ENCODE results near the gene MAFG. TPM values are rescaled to one million over a fixed set of nuclear protein-coding genes. Genes with fewer than 3 reads are reported as not detected.

The MAFG gene
- total and polyA plus RNA-seq, 2 experiments from 2014 or later, result 17.2 to 33.4 TPM

DNA sequence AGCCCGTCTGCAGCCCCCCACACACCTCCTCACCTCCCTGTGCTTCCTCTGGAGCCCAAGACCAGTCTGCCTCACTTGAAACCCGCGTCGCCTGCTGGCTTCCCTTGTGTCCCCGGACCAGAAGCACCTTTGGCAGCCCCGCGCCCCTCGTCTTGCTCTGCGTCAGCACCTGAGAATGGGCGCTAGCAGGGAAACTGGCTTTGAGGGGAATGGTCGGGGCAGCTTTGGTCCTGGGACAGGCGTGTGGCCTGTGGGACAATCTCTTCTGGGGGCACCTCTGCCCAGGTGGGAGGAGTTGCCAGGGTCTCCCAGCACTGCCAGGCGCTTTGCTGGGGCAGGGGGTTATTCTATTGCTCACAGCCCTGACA lies 3.6 kb upstream of the MAFG start (continued):
- TF ChIP-seq, protein P1, sequence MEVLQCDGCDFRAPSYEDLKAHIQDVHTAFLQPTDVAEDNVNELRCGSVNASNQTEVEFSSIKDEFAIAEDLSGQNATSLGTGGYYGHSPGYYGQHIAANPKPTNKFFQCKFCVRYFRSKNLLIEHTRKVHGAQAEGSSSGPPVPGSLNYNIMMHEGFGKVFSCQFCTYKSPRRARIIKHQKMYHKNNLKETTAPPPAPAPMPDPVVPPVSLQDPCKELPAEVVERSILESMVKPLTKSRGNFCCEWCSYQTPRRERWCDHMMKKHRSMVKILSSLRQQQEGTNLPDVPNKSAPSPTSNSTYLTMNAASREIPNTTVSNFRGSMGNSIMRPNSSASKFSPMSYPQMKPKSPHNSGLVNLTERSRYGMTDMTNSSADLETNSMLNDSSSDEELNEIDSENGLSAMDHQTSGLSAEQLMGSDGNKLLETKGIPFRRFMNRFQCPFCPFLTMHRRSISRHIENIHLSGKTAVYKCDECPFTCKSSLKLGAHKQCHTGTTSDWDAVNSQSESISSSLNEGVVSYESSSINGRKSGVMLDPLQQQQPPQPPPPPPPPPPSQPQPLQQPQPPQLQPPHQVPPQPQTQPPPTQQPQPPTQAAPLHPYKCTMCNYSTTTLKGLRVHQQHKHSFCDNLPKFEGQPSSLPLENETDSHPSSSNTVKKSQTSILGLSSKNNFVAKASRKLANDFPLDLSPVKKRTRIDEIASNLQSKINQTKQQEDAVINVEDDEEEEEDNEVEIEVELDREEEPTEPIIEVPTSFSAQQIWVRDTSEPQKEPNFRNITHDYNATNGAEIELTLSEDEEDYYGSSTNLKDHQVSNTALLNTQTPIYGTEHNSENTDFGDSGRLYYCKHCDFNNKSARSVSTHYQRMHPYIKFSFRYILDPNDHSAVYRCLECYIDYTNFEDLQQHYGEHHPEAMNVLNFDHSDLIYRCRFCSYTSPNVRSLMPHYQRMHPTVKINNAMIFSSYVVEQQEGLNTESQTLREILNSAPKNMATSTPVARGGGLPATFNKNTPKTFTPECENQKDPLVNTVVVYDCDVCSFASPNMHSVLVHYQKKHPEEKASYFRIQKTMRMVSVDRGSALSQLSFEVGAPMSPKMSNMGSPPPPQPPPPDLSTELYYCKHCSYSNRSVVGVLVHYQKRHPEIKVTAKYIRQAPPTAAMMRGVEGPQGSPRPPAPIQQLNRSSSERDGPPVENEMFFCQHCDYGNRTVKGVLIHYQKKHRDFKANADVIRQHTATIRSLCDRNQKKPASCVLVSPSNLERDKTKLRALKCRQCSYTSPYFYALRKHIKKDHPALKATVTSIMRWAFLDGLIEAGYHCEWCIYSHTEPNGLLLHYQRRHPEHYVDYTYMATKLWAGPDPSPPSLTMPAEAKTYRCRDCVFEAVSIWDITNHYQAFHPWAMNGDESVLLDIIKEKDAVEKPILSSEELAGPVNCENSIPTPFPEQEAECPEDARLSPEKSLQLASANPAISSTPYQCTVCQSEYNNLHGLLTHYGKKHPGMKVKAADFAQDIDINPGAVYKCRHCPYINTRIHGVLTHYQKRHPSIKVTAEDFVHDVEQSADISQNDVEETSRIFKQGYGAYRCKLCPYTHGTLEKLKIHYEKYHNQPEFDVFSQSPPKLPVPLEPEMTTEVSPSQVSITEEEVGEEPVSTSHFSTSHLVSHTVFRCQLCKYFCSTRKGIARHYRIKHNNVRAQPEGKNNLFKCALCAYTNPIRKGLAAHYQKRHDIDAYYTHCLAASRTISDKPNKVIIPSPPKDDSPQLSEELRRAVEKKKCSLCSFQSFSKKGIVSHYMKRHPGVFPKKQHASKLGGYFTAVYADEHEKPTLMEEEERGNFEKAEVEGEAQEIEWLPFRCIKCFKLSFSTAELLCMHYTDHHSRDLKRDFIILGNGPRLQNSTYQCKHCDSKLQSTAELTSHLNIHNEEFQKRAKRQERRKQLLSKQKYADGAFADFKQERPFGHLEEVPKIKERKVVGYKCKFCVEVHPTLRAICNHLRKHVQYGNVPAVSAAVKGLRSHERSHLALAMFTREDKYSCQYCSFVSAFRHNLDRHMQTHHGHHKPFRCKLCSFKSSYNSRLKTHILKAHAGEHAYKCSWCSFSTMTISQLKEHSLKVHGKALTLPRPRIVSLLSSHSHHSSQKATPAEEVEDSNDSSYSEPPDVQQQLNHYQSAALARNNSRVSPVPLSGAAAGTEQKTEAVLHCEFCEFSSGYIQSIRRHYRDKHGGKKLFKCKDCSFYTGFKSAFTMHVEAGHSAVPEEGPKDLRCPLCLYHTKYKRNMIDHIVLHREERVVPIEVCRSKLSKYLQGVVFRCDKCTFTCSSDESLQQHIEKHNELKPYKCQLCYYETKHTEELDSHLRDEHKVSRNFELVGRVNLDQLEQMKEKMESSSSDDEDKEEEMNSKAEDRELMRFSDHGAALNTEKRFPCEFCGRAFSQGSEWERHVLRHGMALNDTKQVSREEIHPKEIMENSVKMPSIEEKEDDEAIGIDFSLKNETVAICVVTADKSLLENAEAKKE (CRISPR knock-in tag; IDR thresholded peaks at IDR 0.05), result no peak
- TF ChIP-seq, protein P2, sequence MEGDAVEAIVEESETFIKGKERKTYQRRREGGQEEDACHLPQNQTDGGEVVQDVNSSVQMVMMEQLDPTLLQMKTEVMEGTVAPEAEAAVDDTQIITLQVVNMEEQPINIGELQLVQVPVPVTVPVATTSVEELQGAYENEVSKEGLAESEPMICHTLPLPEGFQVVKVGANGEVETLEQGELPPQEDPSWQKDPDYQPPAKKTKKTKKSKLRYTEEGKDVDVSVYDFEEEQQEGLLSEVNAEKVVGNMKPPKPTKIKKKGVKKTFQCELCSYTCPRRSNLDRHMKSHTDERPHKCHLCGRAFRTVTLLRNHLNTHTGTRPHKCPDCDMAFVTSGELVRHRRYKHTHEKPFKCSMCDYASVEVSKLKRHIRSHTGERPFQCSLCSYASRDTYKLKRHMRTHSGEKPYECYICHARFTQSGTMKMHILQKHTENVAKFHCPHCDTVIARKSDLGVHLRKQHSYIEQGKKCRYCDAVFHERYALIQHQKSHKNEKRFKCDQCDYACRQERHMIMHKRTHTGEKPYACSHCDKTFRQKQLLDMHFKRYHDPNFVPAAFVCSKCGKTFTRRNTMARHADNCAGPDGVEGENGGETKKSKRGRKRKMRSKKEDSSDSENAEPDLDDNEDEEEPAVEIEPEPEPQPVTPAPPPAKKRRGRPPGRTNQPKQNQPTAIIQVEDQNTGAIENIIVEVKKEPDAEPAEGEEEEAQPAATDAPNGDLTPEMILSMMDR (conservative IDR thresholded peaks at IDR 0.05; ENCODE audit: low read depth in 2 of 2), result no peak
- TF ChIP-seq NANOG (IDR thresholded peaks at IDR 0.05; ENCODE audit: borderline replicate concordance) (no peak), ZNF114 (CRISPR knock-in tag; IDR thresholded peaks at IDR 0.05) (no peak), EZH2 (IDR thresholded peaks at IDR 0.05; ENCODE audit: low read depth, unreplicated experiment) (no peak), STAT1 (IDR thresholded peaks at IDR 0.05; ENCODE audit: unreplicated experiment) (no peak)
